ENCODE measurements around the gene HABP2. TPM values are rescaled to one million over a fixed set of nuclear protein-coding genes. Genes with fewer than 3 reads are reported as not detected.

Gene HABP2
- total RNA-seq, 4 donors from 2014 or later, result 0.72 TPM; not detected in 3

- no peaks in the 10 kb centered on the region for H3K36me3 ChIP-seq
- DNase-seq (ENCODE audit: low spot score in 2 of 2), result no peak
- H3K4me3 ChIP-seq, result no peak overlapping the region
- no peaks in the 10 kb centered on the region for H3K4me1 ChIP-seq
- no peak for TF ChIP-seq EP300 (IDR thresholded peaks at IDR 0.05)
- H3K27me3 ChIP-seq, result no peaks in the 10 kb centered on the region
- 66% methylated on average over 5 of the region's 5 CpGs for WGBS
- no peak overlapping the region for H3K27ac ChIP-seq
- no peaks in the 10 kb centered on the region for H3K9me3 ChIP-seq
Measured at GRCh38 chr10:113515601-113516000, 37.3 kb upstream of the HABP2 start.

GRCh38 chr10:113516061-113516460 is 36.8 kb upstream of the HABP2 start:
- no peak for DNase-seq (ENCODE audit: low spot score in 2 of 2)

GRCh38 chr10:113517165-113517900 is 35.5 kb upstream of the HABP2 start:
- no peak for TF ChIP-seq POLR2A (IDR thresholded peaks at IDR 0.05)
- TF ChIP-seq POLR2AphosphoS5 (IDR thresholded peaks at IDR 0.05), result no peak
- no peak for TF ChIP-seq CTCF (IDR thresholded peaks at IDR 0.05)
- TF ChIP-seq EP300 (IDR thresholded peaks at IDR 0.05), result no peak
- Histone ChIP-seq H3K4me3 (no peak overlapping the region), H3K9me3 (no peaks in the 10 kb centered on the region), H3K27ac (no peak overlapping the region), H3K4me1 (no peaks in the 10 kb centered on the region), H3K27me3 (no peaks in the 10 kb centered on the region), H3K36me3 (no peaks in the 10 kb centered on the region)
- WGBS, result 91% methylated on average over 9 of the region's 10 CpGs
- no peak for DNase-seq (ENCODE audit: low spot score in 2 of 2)

More at GRCh38 chr10:113516061-113516460, 36.8 kb upstream of the HABP2 start:
- Histone ChIP-seq H3K4me3 (no peak overlapping the region), H3K36me3 (no peaks in the 10 kb centered on the region), H3K27me3 (no peaks in the 10 kb centered on the region), H3K9me3 (no peaks in the 10 kb centered on the region), H3K4me1 (no peaks in the 10 kb centered on the region), H3K27ac (no peak overlapping the region)
- no peak for TF ChIP-seq EP300 (IDR thresholded peaks at IDR 0.05)
- no peak for TF ChIP-seq CTCF (IDR thresholded peaks at IDR 0.05)
- no peak for TF ChIP-seq POLR2A (IDR thresholded peaks at IDR 0.05)
- TF ChIP-seq POLR2AphosphoS5 (IDR thresholded peaks at IDR 0.05), result no peak
- 71% methylated on average over 3 of the region's 3 CpGs for WGBS

- no peak for DNase-seq (ENCODE audit: low spot score in 2 of 2)
- no peaks in the 10 kb centered on the region for H3K4me1 ChIP-seq
- no peaks in the 10 kb centered on the region for H3K27me3 ChIP-seq
- 56% methylated on average over 3 of the region's 5 CpGs for WGBS
- H3K27ac ChIP-seq, result no peak overlapping the region
- no peaks in the 10 kb centered on the region for H3K9me3 ChIP-seq
- H3K36me3 ChIP-seq, result no peaks in the 10 kb centered on the region
- TF ChIP-seq POLR2AphosphoS5 (IDR thresholded peaks at IDR 0.05), result no peak
- no peak for TF ChIP-seq POLR2A (IDR thresholded peaks at IDR 0.05)
- no peak for TF ChIP-seq EP300 (IDR thresholded peaks at IDR 0.05)
- no peak for TF ChIP-seq CTCF (IDR thresholded peaks at IDR 0.05)
- H3K4me3 ChIP-seq, result no peak overlapping the region
Measured at GRCh38 chr10:113517901-113518260, 35.0 kb upstream of the HABP2 start.

GRCh38 chr10:113518415-113518814 is 34.4 kb upstream of the HABP2 start:
- Histone ChIP-seq H3K4me1 (no peaks in the 10 kb centered on the region), H3K9me3 (no peaks in the 10 kb centered on the region), H3K27ac (no peak overlapping the region), H3K27me3 (no peaks in the 10 kb centered on the region), H3K4me3 (no peak overlapping the region), H3K36me3 (no peaks in the 10 kb centered on the region)
- no peak for DNase-seq (ENCODE audit: low spot score in 2 of 2)
- TF ChIP-seq POLR2AphosphoS5 (IDR thresholded peaks at IDR 0.05) (no peak), EP300 (IDR thresholded peaks at IDR 0.05) (no peak), POLR2A (IDR thresholded peaks at IDR 0.05) (no peak), CTCF (IDR thresholded peaks at IDR 0.05) (no peak)
- 49% methylated on average over 3 of the region's 3 CpGs for WGBS

All from suprapubic skin (tissue), 4 donors.